HG03432 (cell line): ENCODE data around the gene LYRM4.

Experiments used
- ATAC-seq: cut with Tn5 transposase; IDR thresholded peaks from one replicate; pipeline ENCODE4 v1.9.1; 2021; ENCODE audit warnings: mild to moderate bottlenecking, moderate library complexity; ENCODE audit not compliant: unreplicated experiment

The LYRM4 gene

GRCh38 chr6:5260661-5261544 lies at the start of gene LYRM4, which contains the start of gene FARS2:
Gene LYRM4 (minus strand): TSS chr6:5260950. CDS start chr6:5260733, 217 bp downstream.
Gene FARS2 (plus strand): TSS chr6:5261513.
- ATAC-seq, result peak; percentile 83

- ATAC-seq, result no peak
Observed at GRCh38 chr6:5308066-5308465, 47.3 kb upstream of the LYRM4 start.

GRCh38 chr6:5307058-5307457 lies 46.3 kb upstream of the LYRM4 start:
- ATAC-seq, result no peak

- ATAC-seq, result no peak
Observed at GRCh38 chr6:5305968-5306626, 45.3 kb upstream of the LYRM4 start.

GRCh38 chr6:5303682-5304081 lies 42.9 kb upstream of the LYRM4 start:
- ATAC-seq, result no peak

GRCh38 chr6:5302995-5303622 lies 42.4 kb upstream of the LYRM4 start:
- peak; percentile 71 for ATAC-seq

GRCh38 chr6:5302220-5302946 lies 41.6 kb upstream of the LYRM4 start:
- ATAC-seq, result peak; percentile 92

- ATAC-seq, result no peak
Observed at GRCh38 chr6:5300206-5300764, 39.5 kb upstream of the LYRM4 start.

GRCh38 chr6:5295623-5296022 lies 34.9 kb upstream of the LYRM4 start:
- no peak for ATAC-seq

GRCh38 chr6:5294392-5295211 lies 33.9 kb upstream of the LYRM4 start:
- ATAC-seq, result no peak

GRCh38 chr6:5293692-5294091 lies 32.9 kb upstream of the LYRM4 start:
- no peak for ATAC-seq

GRCh38 chr6:5292154-5292553 lies 31.4 kb upstream of the LYRM4 start:
- ATAC-seq, result no peak

GRCh38 chr6:5290500-5290899 lies 29.8 kb upstream of the LYRM4 start:
- no peak for ATAC-seq

GRCh38 chr6:5290097-5290496 lies 29.3 kb upstream of the LYRM4 start:
- ATAC-seq, result no peak

- no peak for ATAC-seq
Observed at GRCh38 chr6:5287966-5288297, 27.2 kb upstream of the LYRM4 start.

- ATAC-seq, result no peak
Observed at GRCh38 chr6:5287205-5287965, 26.6 kb upstream of the LYRM4 start.

GRCh38 chr6:5286780-5287179 lies 26.0 kb upstream of the LYRM4 start:
- peak; percentile 64 for ATAC-seq

- no peak for ATAC-seq
Observed at GRCh38 chr6:5285526-5285925, 24.8 kb upstream of the LYRM4 start.

GRCh38 chr6:5285081-5285480 lies 24.3 kb upstream of the LYRM4 start:
- ATAC-seq, result no peak
